ENCODE data around the gene PLB1.

DNA sequence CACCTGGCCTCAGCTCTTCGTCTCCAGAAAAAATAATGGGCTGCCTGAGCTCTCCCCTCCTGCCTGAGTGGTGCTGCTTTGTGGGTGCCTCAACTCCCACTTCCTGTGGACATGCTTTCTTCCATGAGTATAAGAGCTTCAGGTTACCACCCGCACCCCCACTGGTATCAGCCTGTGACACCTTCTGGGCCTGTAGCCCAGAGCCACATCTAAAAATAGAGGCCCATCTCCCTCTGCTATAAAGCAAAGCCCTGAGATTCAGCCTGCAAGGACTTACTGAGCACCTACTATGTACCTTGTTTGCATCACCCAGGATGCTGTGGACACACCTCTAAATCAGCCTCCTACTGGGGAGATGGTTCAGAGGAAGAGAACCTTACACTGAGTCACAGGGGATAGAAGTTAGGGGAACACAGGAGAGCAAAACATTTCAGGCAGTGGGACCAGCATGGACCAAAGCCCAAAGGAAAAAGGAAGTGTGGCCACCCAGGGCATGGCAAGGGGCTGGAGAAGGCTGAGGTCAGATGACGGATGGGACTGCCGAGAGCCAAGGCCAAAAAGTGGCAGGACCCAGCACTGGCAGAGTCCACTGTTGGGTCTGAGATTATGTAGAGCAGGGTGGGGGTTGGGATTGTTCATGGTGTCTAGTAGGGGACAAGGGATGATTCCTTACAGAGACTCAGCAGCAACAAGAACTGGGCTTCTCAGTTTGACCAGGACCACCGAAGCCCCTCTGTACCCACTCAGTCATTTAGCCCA lies 132.0 kb downstream of the PLB1 start:
- TF ChIP-seq POLR2AphosphoS5 (IDR thresholded peaks at IDR 0.05; ENCODE audit: low read depth, low read length) (no peak), POLR2A (IDR thresholded peaks at IDR 0.05; ENCODE audit: low read depth, low read length) (no peak), TAF1 (IDR thresholded peaks at IDR 0.05; ENCODE audit: borderline replicate concordance, low read depth, low read length) (no peak)

Data from GM12892 (cell line).